ENCODE results near the gene ATF6. TPM values are rescaled to one million over a fixed set of nuclear protein-coding genes. Genes with fewer than 3 reads are reported as not detected.

Gene ATF6
- total RNA-seq, 2 experiments from 2014 or later: 16.2 to 17.1 TPM

DNA sequence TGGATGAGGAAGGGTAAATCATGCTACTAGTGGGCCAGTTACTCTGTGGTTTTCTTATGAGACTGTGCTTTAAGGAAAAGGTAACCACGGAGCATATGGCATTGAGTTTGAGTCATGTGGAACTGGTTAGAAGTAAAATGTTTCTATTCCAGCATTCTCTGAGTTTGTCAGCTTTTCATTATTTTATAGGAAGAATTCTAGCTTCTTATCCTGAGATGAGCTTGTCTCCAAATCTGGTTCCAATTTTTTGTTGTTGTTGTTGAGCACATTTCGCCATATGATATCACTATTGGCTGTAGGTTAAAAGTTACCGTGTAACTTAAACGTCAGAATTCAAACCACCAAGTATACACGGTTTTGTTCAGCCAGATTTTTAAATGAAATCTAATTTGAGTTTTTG is 69.9 kb downstream of the ATF6 start:
- DNase-seq: no peak
- ChIA-PET CTCF (no interaction called here), POLR2A (no interaction called here)
- Histone ChIP-seq H3K4me1 (ENCODE audit: insufficient read depth, low read length) (peaks cover 5% of the 10 kb centered on the region), H3K4me3 (ENCODE audit: low read length) (no peak overlapping the region), H3K9me3 (ENCODE audit: control insufficient read depth in 1 of 2, insufficient read depth in 1 of 2, low read length in 2 of 2) (no peaks in the 10 kb centered on the region), H3K27ac (ENCODE audit: low read depth in 1 of 2, low read length in 2 of 2) (no peak overlapping the region), H3K27me3 (ENCODE audit: control insufficient read depth in 1 of 2, insufficient read depth in 2 of 2, low read length in 2 of 2) (no peaks in the 10 kb centered on the region), H3K36me3 (ENCODE audit: insufficient read depth, low read length) (peaks cover 16% of the 10 kb centered on the region)
- Mint-ChIP-seq H3K9me3 (no peaks in the 10 kb centered on the region), H3K4me3 (no peak overlapping the region), H3K27ac (no peak overlapping the region), H3K4me1 (ENCODE audit: low read depth) (peaks cover 11% of the 10 kb centered on the region), H3K27me3 (no peaks in the 10 kb centered on the region), H3K36me3 (ENCODE audit: low read depth) (peaks cover 79% of the 10 kb centered on the region)
- no peak for ATAC-seq (ENCODE audit: poor library complexity)
- TF ChIP-seq, protein P1, sequence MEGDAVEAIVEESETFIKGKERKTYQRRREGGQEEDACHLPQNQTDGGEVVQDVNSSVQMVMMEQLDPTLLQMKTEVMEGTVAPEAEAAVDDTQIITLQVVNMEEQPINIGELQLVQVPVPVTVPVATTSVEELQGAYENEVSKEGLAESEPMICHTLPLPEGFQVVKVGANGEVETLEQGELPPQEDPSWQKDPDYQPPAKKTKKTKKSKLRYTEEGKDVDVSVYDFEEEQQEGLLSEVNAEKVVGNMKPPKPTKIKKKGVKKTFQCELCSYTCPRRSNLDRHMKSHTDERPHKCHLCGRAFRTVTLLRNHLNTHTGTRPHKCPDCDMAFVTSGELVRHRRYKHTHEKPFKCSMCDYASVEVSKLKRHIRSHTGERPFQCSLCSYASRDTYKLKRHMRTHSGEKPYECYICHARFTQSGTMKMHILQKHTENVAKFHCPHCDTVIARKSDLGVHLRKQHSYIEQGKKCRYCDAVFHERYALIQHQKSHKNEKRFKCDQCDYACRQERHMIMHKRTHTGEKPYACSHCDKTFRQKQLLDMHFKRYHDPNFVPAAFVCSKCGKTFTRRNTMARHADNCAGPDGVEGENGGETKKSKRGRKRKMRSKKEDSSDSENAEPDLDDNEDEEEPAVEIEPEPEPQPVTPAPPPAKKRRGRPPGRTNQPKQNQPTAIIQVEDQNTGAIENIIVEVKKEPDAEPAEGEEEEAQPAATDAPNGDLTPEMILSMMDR (IDR thresholded peaks at IDR 0.05): no peak
- intact Hi-C loops (cut with DNase I, micrococcal nuclease): no loop called here

- no peaks in the 10 kb centered on the region for H3K4me1 Mint-ChIP-seq (ENCODE audit: low read depth)
- H3K4me1 ChIP-seq (ENCODE audit: insufficient read depth, low read length): no peaks in the 10 kb centered on the region
- POLR2A ChIA-PET: no interaction called here
- H3K9me3 Mint-ChIP-seq: no peaks in the 10 kb centered on the region
- DNase-seq: no peak
- CTCF ChIA-PET: no interaction called here
- H3K36me3 ChIP-seq (ENCODE audit: insufficient read depth, low read length): peaks cover 29% of the 10 kb centered on the region
- ATAC-seq (ENCODE audit: poor library complexity): no peak
- H3K27me3 ChIP-seq (ENCODE audit: control insufficient read depth in 1 of 2, insufficient read depth in 2 of 2, low read length in 2 of 2): no peaks in the 10 kb centered on the region
- H3K27me3 Mint-ChIP-seq: no peaks in the 10 kb centered on the region
- H3K27ac ChIP-seq (ENCODE audit: low read depth in 1 of 2, low read length in 2 of 2): no peak overlapping the region
- intact Hi-C loops (cut with DNase I, micrococcal nuclease): no loop called here
- peaks cover 82% of the 10 kb centered on the region for H3K36me3 Mint-ChIP-seq (ENCODE audit: low read depth)
- H3K4me3 ChIP-seq (ENCODE audit: low read length): no peak overlapping the region
- TF ChIP-seq, protein P1 (IDR thresholded peaks at IDR 0.05): no peak
- H3K9me3 ChIP-seq (ENCODE audit: control insufficient read depth in 1 of 2, insufficient read depth in 1 of 2, low read length in 2 of 2): no peaks in the 10 kb centered on the region
- H3K27ac Mint-ChIP-seq: no peak overlapping the region
- H3K4me3 Mint-ChIP-seq: no peak overlapping the region
These were observed 72.2 kb downstream of the ATF6 start for GRCh38 chr1:161838362-161838761.

DNA sequence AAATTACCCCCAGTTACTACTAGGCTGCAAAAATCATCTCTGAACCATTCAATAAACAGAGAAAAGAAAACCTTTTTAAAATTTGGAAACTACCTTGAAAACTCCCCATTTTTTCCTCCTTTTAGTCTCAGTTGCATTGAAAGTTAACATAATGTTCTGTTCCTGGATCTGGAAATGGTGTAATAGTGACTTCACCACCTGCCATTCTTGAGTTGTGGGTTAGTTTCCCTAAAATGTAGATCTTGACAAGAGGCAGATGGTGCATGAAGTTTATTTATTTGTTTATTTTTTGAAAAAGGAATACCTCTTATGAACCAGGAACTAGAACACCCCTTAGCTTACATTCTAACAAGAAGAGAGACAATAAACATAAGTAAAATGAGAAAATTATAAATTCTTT is 72.8 kb downstream of the ATF6 start:
- Histone ChIP-seq H3K36me3 (ENCODE audit: insufficient read depth, low read length) (peaks cover 29% of the 10 kb centered on the region), H3K4me3 (ENCODE audit: low read length) (no peak overlapping the region), H3K27me3 (ENCODE audit: control insufficient read depth in 1 of 2, insufficient read depth in 2 of 2, low read length in 2 of 2) (no peaks in the 10 kb centered on the region), H3K4me1 (ENCODE audit: insufficient read depth, low read length) (no peaks in the 10 kb centered on the region), H3K27ac (ENCODE audit: low read depth in 1 of 2, low read length in 2 of 2) (no peak overlapping the region), H3K9me3 (ENCODE audit: control insufficient read depth in 1 of 2, insufficient read depth in 1 of 2, low read length in 2 of 2) (no peaks in the 10 kb centered on the region)
- no peak overlapping the region for H3K4me3 Mint-ChIP-seq
- ChIA-PET POLR2A (no interaction called here), CTCF (no interaction called here)
- intact Hi-C loops (cut with DNase I, micrococcal nuclease): no loop called here
- H3K9me3 Mint-ChIP-seq: no peaks in the 10 kb centered on the region
- no peaks in the 10 kb centered on the region for H3K27me3 Mint-ChIP-seq
- no peak overlapping the region for H3K27ac Mint-ChIP-seq
- TF ChIP-seq, protein P1 (IDR thresholded peaks at IDR 0.05): no peak
- peaks cover 82% of the 10 kb centered on the region for H3K36me3 Mint-ChIP-seq (ENCODE audit: low read depth)
- no peaks in the 10 kb centered on the region for H3K4me1 Mint-ChIP-seq (ENCODE audit: low read depth)
- no peak for ATAC-seq (ENCODE audit: poor library complexity)
- DNase-seq: no peak
